Measurements from ENCODE around the gene RCVRN.

DNA sequence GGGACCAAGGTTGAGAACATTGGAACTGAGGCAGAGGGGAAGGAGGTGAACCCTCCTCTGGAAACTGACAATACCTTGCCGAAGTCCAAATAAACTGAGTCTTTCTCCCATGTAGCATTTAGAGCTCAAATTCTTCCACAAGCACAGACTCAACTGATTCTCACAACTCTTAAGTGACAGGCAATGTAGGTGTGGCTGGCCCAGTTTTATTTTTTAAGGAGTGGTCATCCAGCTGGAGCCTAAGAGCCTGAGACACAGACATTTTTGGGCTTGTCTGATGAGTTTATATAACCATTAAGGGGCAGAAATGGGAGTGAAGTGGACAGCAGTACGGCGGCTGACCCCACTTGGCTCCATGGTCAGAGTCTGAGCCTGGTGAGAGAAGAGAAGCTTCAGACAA lies 10.8 kb downstream of the RCVRN start:
- TF ChIP-seq CBX2 (IDR thresholded peaks at IDR 0.05; ENCODE audit: insufficient read depth, low read length, poor library complexity, severe bottlenecking) (no peak), ARNT (IDR thresholded peaks at IDR 0.05) (no peak), NCOA4 (IDR thresholded peaks at IDR 0.05; ENCODE audit: partially characterized antibody) (no peak), TCF7 (IDR thresholded peaks at IDR 0.05; ENCODE audit: borderline replicate concordance) (no peak), MEF2A (IDR thresholded peaks at IDR 0.05; ENCODE audit: control insufficient read depth, low read depth, low read length) (no peak), ATF7 (IDR thresholded peaks at IDR 0.05) (no peak), FOSL1 (tag; conservative IDR thresholded peaks at IDR 0.05) (no peak)
- TF ChIP-seq, protein P1, sequence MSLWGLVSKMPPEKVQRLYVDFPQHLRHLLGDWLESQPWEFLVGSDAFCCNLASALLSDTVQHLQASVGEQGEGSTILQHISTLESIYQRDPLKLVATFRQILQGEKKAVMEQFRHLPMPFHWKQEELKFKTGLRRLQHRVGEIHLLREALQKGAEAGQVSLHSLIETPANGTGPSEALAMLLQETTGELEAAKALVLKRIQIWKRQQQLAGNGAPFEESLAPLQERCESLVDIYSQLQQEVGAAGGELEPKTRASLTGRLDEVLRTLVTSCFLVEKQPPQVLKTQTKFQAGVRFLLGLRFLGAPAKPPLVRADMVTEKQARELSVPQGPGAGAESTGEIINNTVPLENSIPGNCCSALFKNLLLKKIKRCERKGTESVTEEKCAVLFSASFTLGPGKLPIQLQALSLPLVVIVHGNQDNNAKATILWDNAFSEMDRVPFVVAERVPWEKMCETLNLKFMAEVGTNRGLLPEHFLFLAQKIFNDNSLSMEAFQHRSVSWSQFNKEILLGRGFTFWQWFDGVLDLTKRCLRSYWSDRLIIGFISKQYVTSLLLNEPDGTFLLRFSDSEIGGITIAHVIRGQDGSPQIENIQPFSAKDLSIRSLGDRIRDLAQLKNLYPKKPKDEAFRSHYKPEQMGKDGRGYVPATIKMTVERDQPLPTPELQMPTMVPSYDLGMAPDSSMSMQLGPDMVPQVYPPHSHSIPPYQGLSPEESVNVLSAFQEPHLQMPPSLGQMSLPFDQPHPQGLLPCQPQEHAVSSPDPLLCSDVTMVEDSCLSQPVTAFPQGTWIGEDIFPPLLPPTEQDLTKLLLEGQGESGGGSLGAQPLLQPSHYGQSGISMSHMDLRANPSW (CRISPR knock-in tag; IDR thresholded peaks at IDR 0.05): no peak

Measured in K562 (cell line).